IPS-11a (cell line): Measurements from ENCODE around the gene HSPA5.
A peak's percentile ranks its signal among the peaks of the same experiment; 100 is the strongest.
"Not testable (repeated sequence)": the region's sequence is repeated elsewhere in the genome, so short reads cannot be mapped to it uniquely, and the experiment has no call there.

ENCODE experiments used
- H3K4me3 ChIP-seq: one replicate; pipeline ENCODE4 v1.5.1; 2013; ENCODE audit warnings: low read depth, low read length, control low read depth

Gene HSPA5

GRCh38 chr9:125194466-125194865 lies 46.7 kb downstream of the HSPA5 start:
- H3K4me3 ChIP-seq: not testable (repeated sequence)

GRCh38 chr9:125190361-125190801 lies 50.8 kb downstream of the HSPA5 start:
- peak overlapping the region; percentile 92 for H3K4me3 ChIP-seq

GRCh38 chr9:125189361-125190289 lies 51.5 kb downstream of the HSPA5 start, which contains the start of gene PPP6C:
Gene PPP6C, minus strand, starts transcription at chr9:125189803. Its CDS starts 85 bp downstream, at chr9:125189718.
- H3K4me3 ChIP-seq: peak within 1 kb of the TSS; percentile 92

GRCh38 chr9:125189011-125189360 lies 52.2 kb downstream of the HSPA5 start:
- peak overlapping the region; percentile 92 for H3K4me3 ChIP-seq
